Measurements from ENCODE around the gene CHD3. TPM values are rescaled to one million over a fixed set of nuclear protein-coding genes. Genes with fewer than 3 reads are reported as not detected.
A peak's percentile ranks its signal among the peaks of the same experiment; 100 is the strongest.

The CHD3 gene
- total RNA-seq, 4 donors from 2014 or later = 47.0 to 77.6 (median 57.3) TPM

DNA sequence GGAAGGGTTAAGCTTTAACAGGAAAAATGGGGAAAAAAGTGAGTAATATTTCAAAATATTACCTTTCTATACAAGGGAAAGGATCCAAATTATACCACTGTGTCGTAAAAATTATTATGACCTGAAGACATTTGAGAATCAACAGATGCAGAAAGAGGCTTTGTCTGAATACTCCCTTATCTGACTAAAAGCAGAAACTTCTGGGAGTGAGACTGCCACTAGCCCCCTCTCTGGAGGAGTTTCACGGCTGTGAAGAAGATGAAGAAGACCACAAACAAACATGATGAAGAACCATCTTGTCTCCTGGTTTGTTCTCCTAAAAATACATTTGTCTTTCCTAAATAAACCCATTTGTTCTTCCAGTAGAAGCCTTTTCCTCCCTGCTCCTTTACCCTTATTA lies 72.8 kb downstream of the CHD3 start:
- DNase-seq (ENCODE audit: low spot score) (no peak), ATAC-seq (ENCODE audit: low FRiP score) (no peak)
- TF ChIP-seq, protein P1, sequence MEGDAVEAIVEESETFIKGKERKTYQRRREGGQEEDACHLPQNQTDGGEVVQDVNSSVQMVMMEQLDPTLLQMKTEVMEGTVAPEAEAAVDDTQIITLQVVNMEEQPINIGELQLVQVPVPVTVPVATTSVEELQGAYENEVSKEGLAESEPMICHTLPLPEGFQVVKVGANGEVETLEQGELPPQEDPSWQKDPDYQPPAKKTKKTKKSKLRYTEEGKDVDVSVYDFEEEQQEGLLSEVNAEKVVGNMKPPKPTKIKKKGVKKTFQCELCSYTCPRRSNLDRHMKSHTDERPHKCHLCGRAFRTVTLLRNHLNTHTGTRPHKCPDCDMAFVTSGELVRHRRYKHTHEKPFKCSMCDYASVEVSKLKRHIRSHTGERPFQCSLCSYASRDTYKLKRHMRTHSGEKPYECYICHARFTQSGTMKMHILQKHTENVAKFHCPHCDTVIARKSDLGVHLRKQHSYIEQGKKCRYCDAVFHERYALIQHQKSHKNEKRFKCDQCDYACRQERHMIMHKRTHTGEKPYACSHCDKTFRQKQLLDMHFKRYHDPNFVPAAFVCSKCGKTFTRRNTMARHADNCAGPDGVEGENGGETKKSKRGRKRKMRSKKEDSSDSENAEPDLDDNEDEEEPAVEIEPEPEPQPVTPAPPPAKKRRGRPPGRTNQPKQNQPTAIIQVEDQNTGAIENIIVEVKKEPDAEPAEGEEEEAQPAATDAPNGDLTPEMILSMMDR (IDR thresholded peaks at IDR 0.05) = no peak

Small RNA genes within 50 kb of the gene (small RNA-seq; reads per million reads assigned to genes)
- gene SCARNA21 = 2.2 reads per million, percentile 45 among the genes with 10 or more reads in this experiment

Other genes with a start within 250 kb of the CHD3 start
- 1 to 10 TPM in 1 of 4 donors, under 1 TPM in 2, not detected in 1; 0.28 to 1.4 (median 0.48) TPM for gene ATP1B2, start 237.9 kb upstream of the CHD3 start, total RNA-seq
- 10 to 100 TPM; 18.1 to 26.3 (median 19.3) TPM for gene TP53, start 201.3 kb upstream of the CHD3 start, total RNA-seq
- gene WRAP53, start 200.3 kb upstream of the CHD3 start, total RNA-seq = 1 to 10 TPM; 3.5 to 6.8 (median 4.3) TPM
- gene EFNB3, start 183.6 kb upstream of the CHD3 start, total RNA-seq = 1 to 10 TPM in 3 of 4 donors, under 1 TPM in 1; 0.47 to 4.3 (median 2.4) TPM
- gene DNAH2, start 171.0 kb upstream of the CHD3 start, total RNA-seq = under 1 TPM; 0.19 to 0.95 (median 0.65) TPM
- gene KDM6B, start 54.6 kb upstream of the CHD3 start, total RNA-seq = 10 to 100 TPM in 3 of 4 donors, 1 to 10 TPM in 1; 4.8 to 52.8 (median 34.6) TPM
- 10 to 100 TPM; 20.2 to 99.9 (median 24.6) TPM for gene TMEM88, start 33.7 kb upstream of the CHD3 start, total RNA-seq
- 100 to 1,000 TPM in 1 of 4 donors, 10 to 100 TPM in 3; 61.2 to 209 (median 68.2) TPM for gene NAA38, start 31.2 kb upstream of the CHD3 start, total RNA-seq
- gene CYB5D1, start 30.8 kb upstream of the CHD3 start, total RNA-seq = 10 to 100 TPM in 1 of 4 donors, 1 to 10 TPM in 3; 9.0 to 33.5 (median 9.3) TPM
- gene RNF227, start 27.5 kb downstream of the CHD3 start, total RNA-seq = 10 to 100 TPM in 2 of 4 donors, 1 to 10 TPM in 2; 4.1 to 19.1 (median 9.7) TPM
- 1 to 10 TPM; 1.6 to 2.9 (median 2.6) TPM for gene KCNAB3, start 41.1 kb downstream of the CHD3 start, total RNA-seq
- gene TRAPPC1, start 43.2 kb downstream of the CHD3 start, total RNA-seq = 10 to 100 TPM; 30.0 to 73.3 (median 48.3) TPM
- gene CNTROB, start 43.4 kb downstream of the CHD3 start, total RNA-seq = 10 to 100 TPM; 14.8 to 24.7 (median 19.8) TPM
- under 1 TPM in 2 of 4 donors, not detected in 2; 0.09 to 0.12 TPM for gene GUCY2D, start 113.8 kb downstream of the CHD3 start, total RNA-seq
- gene ALOX15B, start 150.3 kb downstream of the CHD3 start, total RNA-seq = 1 to 10 TPM; 3.8 to 9.8 (median 8.2) TPM
- gene ALOX12B, start 198.9 kb downstream of the CHD3 start, total RNA-seq = not detected
- gene ALOXE3, start 229.7 kb downstream of the CHD3 start, total RNA-seq = under 1 TPM in 2 of 4 donors, not detected in 2; 0.09 to 0.24 TPM
- gene HES7, start 235.3 kb downstream of the CHD3 start, total RNA-seq = under 1 TPM in 1 of 4 donors, not detected in 3; 0.46 TPM

All from omental fat pad (tissue), 4 donors.